CD4-positive, CD25-positive, alpha-beta regulatory T cell (primary cell): Measurements from ENCODE around the gene EFTUD2. TPM values are rescaled to one million over a fixed set of nuclear protein-coding genes. Genes with fewer than 3 reads are reported as not detected.

ENCODE experiments used
- ATAC-seq, 2 donors: fragments of 150-1000 bp; cut with Tn5 transposase; one replicate each; pipeline ENCODE4 v1.10.0; 2021; ENCODE audit warnings: low read depth in 2 of 2, moderate number of reproducible peaks in 2 of 2, moderate library complexity in 1 of 2
- DNase-seq, 3 donors: peaks; one replicate each; pipeline versions ENCODE4 v3.0.0 to v3.0.0-alpha.2; 2012 to 2022; ENCODE audit warnings: mixed read lengths in 1 of 3
- H3K27ac ChIP-seq: one replicate; pipeline ENCODE4 v1.7.0; 2013; ENCODE audit warnings: mild to moderate bottlenecking, low read length; ENCODE audit not compliant: insufficient read depth, poor library complexity, severe bottlenecking
- H3K27me3 ChIP-seq: one replicate; pipeline ENCODE4 v1.7.0; 2013; ENCODE audit warnings: low read length; ENCODE audit not compliant: control insufficient read depth, insufficient read depth
- H3K36me3 ChIP-seq: one replicate; pipeline ENCODE4 v1.7.0; 2013; ENCODE audit warnings: mild to moderate bottlenecking, low read length, moderate library complexity; ENCODE audit not compliant: control insufficient read depth, insufficient read depth
- H3K4me1 ChIP-seq: 2 replicates; pipeline ENCODE4 v1.7.0; 2013; ENCODE audit warnings: mild to moderate bottlenecking, low read length; ENCODE audit not compliant: insufficient read depth, control insufficient read depth, poor library complexity, severe bottlenecking
- H3K4me3 ChIP-seq: one replicate; pipeline ENCODE4 v1.7.0; 2013; ENCODE audit warnings: low read depth, mild to moderate bottlenecking, low read length, moderate library complexity
- H3K9me3 ChIP-seq, 2 experiments: 1 replicate in 1 of 2; 2 replicates in 1 of 2; pipeline ENCODE4 v1.7.0; 2013; ENCODE audit warnings: low read length in 2 of 2, mild to moderate bottlenecking in 1 of 2, moderate library complexity in 1 of 2; ENCODE audit not compliant: control insufficient read depth in 2 of 2
- H3K27ac Mint-ChIP-seq, 3 donors: one replicate each; pipeline ENCODE4 v1.8.0; 2020 to 2022; ENCODE audit warnings: mild to moderate bottlenecking in 3 of 3, mixed read lengths in 3 of 3, moderate library complexity in 2 of 3
- H3K27me3 Mint-ChIP-seq: one replicate; pipeline ENCODE4 v1.8.0; 2022; ENCODE audit warnings: mild to moderate bottlenecking, mixed read lengths
- H3K36me3 Mint-ChIP-seq: one replicate; pipeline ENCODE4 v1.8.0; 2020; ENCODE audit warnings: mixed read lengths
- H3K4me1 Mint-ChIP-seq, 4 donors: one replicate each; pipeline ENCODE4 v1.8.0; 2020 to 2022; ENCODE audit warnings: mixed read lengths in 4 of 4, mild to moderate bottlenecking in 1 of 4
- H3K4me3 Mint-ChIP-seq, 4 donors: one replicate each; pipeline ENCODE4 v1.8.0; 2020 to 2022; ENCODE audit warnings: mild to moderate bottlenecking in 4 of 4, mixed read lengths in 4 of 4, moderate library complexity in 3 of 4
- H3K9me3 Mint-ChIP-seq, 7 donors: one replicate each; pipeline ENCODE4 v1.8.0; 2020 to 2022; ENCODE audit warnings: mixed read lengths in 7 of 7, mild to moderate bottlenecking in 3 of 7, moderate library complexity in 2 of 7
- polyA plus RNA-seq, 4 donors: library from polyadenylated mRNA; unstranded; fragments of 300-500 nt; fragmentation: Illumina TruSeq; gene quantifications; one replicate each; pipeline ENCODE4 v1.2.3, GENCODE V29; 2021
- total RNA-seq: library from RNA; stranded (reverse); gene quantifications from one replicate; pipeline ENCODE4 v1.2.3, GENCODE V29; 2022

Gene EFTUD2
- total and polyA plus RNA-seq, 5 donors from 2014 or later = 58.8 to 111 (median 79.3) TPM

GRCh38 chr17:44940317-44940716 lies 41.1 kb upstream of the EFTUD2 start:
- Mint-ChIP-seq H3K27me3 (no peaks in the 10 kb centered on the region), H3K27ac (no peak overlapping the region), H3K4me1 (peaks cover 0 to 17% (median 11%) of the 10 kb centered on the region in 4 donors), H3K4me3 (no peak overlapping the region), H3K36me3 (no peaks in the 10 kb centered on the region), H3K9me3 (peaks cover 0 to 2% (median 0%) of the 10 kb centered on the region in 7 donors)
- H3K27me3 ChIP-seq = no peaks in the 10 kb centered on the region
- peaks cover 15% of the 10 kb centered on the region for H3K4me1 ChIP-seq
- H3K36me3 ChIP-seq = no peaks in the 10 kb centered on the region
- H3K27ac ChIP-seq = no peak overlapping the region
- H3K4me3 ChIP-seq = no peak overlapping the region
- H3K9me3 ChIP-seq = no peaks in the 10 kb centered on the region
- DNase-seq (no peak), ATAC-seq (no peak)

- no peak overlapping the region for H3K27ac ChIP-seq
- no peak for DNase-seq
- no peak overlapping the region for H3K4me3 Mint-ChIP-seq
Observed at GRCh38 chr17:44935116-44935515, 35.9 kb upstream of the EFTUD2 start.

GRCh38 chr17:44934745-44935105 lies 35.5 kb upstream of the EFTUD2 start:
- H3K36me3 Mint-ChIP-seq = no peaks in the 10 kb centered on the region
- no peak for DNase-seq
- H3K27me3 ChIP-seq = no peaks in the 10 kb centered on the region
- H3K4me1 Mint-ChIP-seq = peaks cover 0 to 11% (median 2%) of the 10 kb centered on the region in 4 donors
- no peaks in the 10 kb centered on the region for H3K27me3 Mint-ChIP-seq
- no peaks in the 10 kb centered on the region for H3K36me3 ChIP-seq
- peak overlapping the region in 1 of 3 donors; percentile 36 for H3K27ac Mint-ChIP-seq
- H3K4me1 ChIP-seq = no peaks in the 10 kb centered on the region
- ATAC-seq = no peak
- H3K4me3 ChIP-seq = no peak overlapping the region
- H3K4me3 Mint-ChIP-seq = no peak overlapping the region
- H3K9me3 Mint-ChIP-seq = peaks cover 0 to 2% (median 0%) of the 10 kb centered on the region in 7 donors
- H3K27ac ChIP-seq = no peak overlapping the region
- no peaks in the 10 kb centered on the region for H3K9me3 ChIP-seq

More at GRCh38 chr17:44935116-44935515, 35.9 kb upstream of the EFTUD2 start:
- Histone ChIP-seq H3K36me3 (no peaks in the 10 kb centered on the region), H3K9me3 (no peaks in the 10 kb centered on the region), H3K27me3 (no peaks in the 10 kb centered on the region), H3K4me1 (no peaks in the 10 kb centered on the region), H3K4me3 (no peak overlapping the region)
- no peaks in the 10 kb centered on the region for H3K27me3 Mint-ChIP-seq
- peaks cover 0 to 11% (median 2%) of the 10 kb centered on the region in 4 donors for H3K4me1 Mint-ChIP-seq
- peak overlapping the region in 1 of 3 donors; percentile 36 for H3K27ac Mint-ChIP-seq
- H3K36me3 Mint-ChIP-seq = no peaks in the 10 kb centered on the region
- H3K9me3 Mint-ChIP-seq = peaks cover 0 to 2% (median 0%) of the 10 kb centered on the region in 7 donors
- ATAC-seq = no peak

GRCh38 chr17:44933824-44934744 lies 34.8 kb upstream of the EFTUD2 start:
- no peaks in the 10 kb centered on the region for H3K27me3 ChIP-seq
- H3K27ac Mint-ChIP-seq = no peak overlapping the region
- H3K4me3 ChIP-seq = no peak overlapping the region
- no peak for ATAC-seq
- no peaks in the 10 kb centered on the region for H3K27me3 Mint-ChIP-seq
- H3K9me3 ChIP-seq = no peaks in the 10 kb centered on the region
- peaks cover 0 to 8% (median 2%) of the 10 kb centered on the region in 4 donors for H3K4me1 Mint-ChIP-seq
- H3K9me3 Mint-ChIP-seq = peaks cover 0 to 2% (median 0%) of the 10 kb centered on the region in 7 donors
- H3K4me3 Mint-ChIP-seq = no peak overlapping the region
- no peaks in the 10 kb centered on the region for H3K36me3 ChIP-seq
- no peak overlapping the region for H3K27ac ChIP-seq
- no peaks in the 10 kb centered on the region for H3K36me3 Mint-ChIP-seq
- DNase-seq = no peak
- H3K4me1 ChIP-seq = no peaks in the 10 kb centered on the region

- no peak overlapping the region for H3K4me3 ChIP-seq
- no peaks in the 10 kb centered on the region for H3K36me3 Mint-ChIP-seq
- H3K9me3 ChIP-seq = no peaks in the 10 kb centered on the region
- H3K36me3 ChIP-seq = no peaks in the 10 kb centered on the region
- no peaks in the 10 kb centered on the region for H3K27me3 Mint-ChIP-seq
- no peak overlapping the region for H3K4me3 Mint-ChIP-seq
- H3K27me3 ChIP-seq = no peaks in the 10 kb centered on the region
- peaks cover 0 to 8% (median 2%) of the 10 kb centered on the region in 4 donors for H3K4me1 Mint-ChIP-seq
- no peak overlapping the region for H3K27ac Mint-ChIP-seq
- ATAC-seq (no peak), DNase-seq (no peak)
- H3K4me1 ChIP-seq = no peaks in the 10 kb centered on the region
- H3K9me3 Mint-ChIP-seq = no peaks in the 10 kb centered on the region
- no peak overlapping the region for H3K27ac ChIP-seq
Observed at GRCh38 chr17:44932787-44933097, 33.5 kb upstream of the EFTUD2 start.

GRCh38 chr17:44932096-44932786 lies 33.0 kb upstream of the EFTUD2 start:
- DNase-seq (no peak), ATAC-seq (no peak)
- no peak overlapping the region for H3K4me3 ChIP-seq
- H3K4me1 ChIP-seq = no peaks in the 10 kb centered on the region
- H3K9me3 Mint-ChIP-seq = no peaks in the 10 kb centered on the region
- H3K27me3 Mint-ChIP-seq = no peaks in the 10 kb centered on the region
- peaks cover 0 to 6% (median 2%) of the 10 kb centered on the region in 4 donors for H3K4me1 Mint-ChIP-seq
- no peak overlapping the region for H3K4me3 Mint-ChIP-seq
- H3K27me3 ChIP-seq = no peaks in the 10 kb centered on the region
- no peaks in the 10 kb centered on the region for H3K9me3 ChIP-seq
- peak overlapping the region in 1 of 3 donors; percentile 59 for H3K27ac Mint-ChIP-seq
- H3K36me3 Mint-ChIP-seq = no peaks in the 10 kb centered on the region
- H3K27ac ChIP-seq = no peak overlapping the region
- H3K36me3 ChIP-seq = no peaks in the 10 kb centered on the region

GRCh38 chr17:44931376-44931775 lies 32.1 kb upstream of the EFTUD2 start:
- no peaks in the 10 kb centered on the region for H3K36me3 Mint-ChIP-seq
- no peak overlapping the region for H3K27ac ChIP-seq
- no peak overlapping the region for H3K4me3 ChIP-seq
- no peaks in the 10 kb centered on the region for H3K27me3 Mint-ChIP-seq
- no peaks in the 10 kb centered on the region for H3K27me3 ChIP-seq
- ATAC-seq (no peak), DNase-seq (no peak)
- H3K4me1 ChIP-seq = no peaks in the 10 kb centered on the region
- H3K9me3 Mint-ChIP-seq = no peaks in the 10 kb centered on the region
- H3K27ac Mint-ChIP-seq = no peak overlapping the region
- H3K36me3 ChIP-seq = no peaks in the 10 kb centered on the region
- H3K4me3 Mint-ChIP-seq = no peak overlapping the region
- peaks cover 0 to 4% (median 0%) of the 10 kb centered on the region in 4 donors for H3K4me1 Mint-ChIP-seq
- H3K9me3 ChIP-seq = no peaks in the 10 kb centered on the region
